Gastroesophageal sphincter (tissue), 4 donors: ENCODE data around the gene MMP24. TPM values are rescaled to one million over a fixed set of nuclear protein-coding genes. Genes with fewer than 3 reads are reported as not detected.

ENCODE experiments used
- ATAC-seq: fragments of 150-250 bp; one replicate; pipeline ENCODE4 v1.9.1; 2016; ENCODE audit warnings: mild to moderate bottlenecking, moderate library complexity
- H3K27ac ChIP-seq, 4 donors: fragments of 200-600 bp; sonication (generic) in 3 of 4; 1 replicate in 3 of 4; 2 replicates in 1 of 4; pipeline ENCODE4 v1.5.1; 2016 to 2019
- H3K27me3 ChIP-seq: fragments of 200-600 bp; sonication (generic); one replicate; pipeline ENCODE4 v1.5.1; 2019
- H3K36me3 ChIP-seq, 2 donors: fragments of 200-600 bp; sonication (generic); one replicate each; pipeline ENCODE4 v1.5.1; 2019; ENCODE audit warnings: control low read depth in 1 of 2
- H3K4me1 ChIP-seq, 3 donors: fragments of 200-600 bp; sonication (generic); 1 replicate in 2 of 3; 2 replicates in 1 of 3; pipeline ENCODE4 v1.5.1; 2016 to 2019; ENCODE audit warnings: control low read depth in 2 of 3
- H3K4me3 ChIP-seq, 2 donors: fragments of 200-600 bp; sonication (generic); one replicate each; pipeline ENCODE4 v1.5.1; 2019; ENCODE audit warnings: mild to moderate bottlenecking in 1 of 2, moderate library complexity in 1 of 2
- H3K9me3 ChIP-seq, 3 donors: fragments of 200-600 bp; sonication (generic); one replicate each; pipeline ENCODE4 v1.5.1; 2017 to 2019; ENCODE audit warnings: control low read depth in 2 of 3
- EP300 ChIP-seq: sonication (generic); formaldehyde crosslinking; IDR thresholded peaks from one replicate; pipeline ENCODE4 v1.6.1; 2017; ENCODE audit warnings: antibody characterized with exemption, mild to moderate bottlenecking
- POLR2A ChIP-seq, 2 donors: fragments of 450-650 bp; IDR thresholded peaks; one replicate each; pipeline ENCODE4 v1.6.1; 2017; ENCODE audit warnings: antibody characterized with exemption in 2 of 2, mild to moderate bottlenecking in 2 of 2, moderate library complexity in 1 of 2
- POLR2AphosphoS5 ChIP-seq: sonication (generic); formaldehyde crosslinking; IDR thresholded peaks from one replicate; pipeline ENCODE4 v1.6.1; 2017; ENCODE audit warnings: antibody characterized with exemption
- WGBS, 2 donors: methylation state at CpG; one replicate each; pipeline ENCODE4 v1.1.5; 2018; ENCODE audit warnings: low coverage in 1 of 2; 5-methylcytosine and 5-hydroxymethylcytosine counted together
- total RNA-seq, 4 donors: library from RNA; depleted of rRNA; stranded (reverse); fragments of >200 nt; gene quantifications; one replicate each; pipeline ENCODE4 v1.1.0, GENCODE V29; 2016
- TF ChIP-seq, protein P1 (sequence below), 4 experiments: fragments of 200-600 bp in 2 of 4; fragments of 450-650 bp in 2 of 4; sonication (generic) in 1 of 4; IDR thresholded peaks; one replicate each; pipeline ENCODE4 v1.5.1; 2017 to 2019; ENCODE audit warnings: antibody characterized with exemption in 4 of 4, mild to moderate bottlenecking in 2 of 4, moderate library complexity in 2 of 4

The MMP24 gene
- total RNA-seq, 4 donors from 2014 or later, result 0.47 to 3.4 (median 1.8) TPM

- TF ChIP-seq POLR2A (IDR thresholded peaks at IDR 0.05) (no peak), POLR2AphosphoS5 (no peak), EP300 (no peak)
- TF ChIP-seq, protein P1, sequence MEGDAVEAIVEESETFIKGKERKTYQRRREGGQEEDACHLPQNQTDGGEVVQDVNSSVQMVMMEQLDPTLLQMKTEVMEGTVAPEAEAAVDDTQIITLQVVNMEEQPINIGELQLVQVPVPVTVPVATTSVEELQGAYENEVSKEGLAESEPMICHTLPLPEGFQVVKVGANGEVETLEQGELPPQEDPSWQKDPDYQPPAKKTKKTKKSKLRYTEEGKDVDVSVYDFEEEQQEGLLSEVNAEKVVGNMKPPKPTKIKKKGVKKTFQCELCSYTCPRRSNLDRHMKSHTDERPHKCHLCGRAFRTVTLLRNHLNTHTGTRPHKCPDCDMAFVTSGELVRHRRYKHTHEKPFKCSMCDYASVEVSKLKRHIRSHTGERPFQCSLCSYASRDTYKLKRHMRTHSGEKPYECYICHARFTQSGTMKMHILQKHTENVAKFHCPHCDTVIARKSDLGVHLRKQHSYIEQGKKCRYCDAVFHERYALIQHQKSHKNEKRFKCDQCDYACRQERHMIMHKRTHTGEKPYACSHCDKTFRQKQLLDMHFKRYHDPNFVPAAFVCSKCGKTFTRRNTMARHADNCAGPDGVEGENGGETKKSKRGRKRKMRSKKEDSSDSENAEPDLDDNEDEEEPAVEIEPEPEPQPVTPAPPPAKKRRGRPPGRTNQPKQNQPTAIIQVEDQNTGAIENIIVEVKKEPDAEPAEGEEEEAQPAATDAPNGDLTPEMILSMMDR (IDR thresholded peaks at IDR 0.05), result no peak
- Histone ChIP-seq H3K27ac (no peak overlapping the region), H3K27me3 (no peaks in the 10 kb centered on the region), H3K36me3 (peaks cover 0 to 5% of the 10 kb centered on the region in 2 donors), H3K4me1 (no peaks in the 10 kb centered on the region), H3K4me3 (no peak overlapping the region), H3K9me3 (no peaks in the 10 kb centered on the region)
- no peak for ATAC-seq
- WGBS, 2 donors, result 50 to 100% methylated on average over 1 to 2 of the region's 2 CpGs
These were observed 16.8 kb downstream of the MMP24 start for GRCh38 chr20:35243317-35243716.

DNA sequence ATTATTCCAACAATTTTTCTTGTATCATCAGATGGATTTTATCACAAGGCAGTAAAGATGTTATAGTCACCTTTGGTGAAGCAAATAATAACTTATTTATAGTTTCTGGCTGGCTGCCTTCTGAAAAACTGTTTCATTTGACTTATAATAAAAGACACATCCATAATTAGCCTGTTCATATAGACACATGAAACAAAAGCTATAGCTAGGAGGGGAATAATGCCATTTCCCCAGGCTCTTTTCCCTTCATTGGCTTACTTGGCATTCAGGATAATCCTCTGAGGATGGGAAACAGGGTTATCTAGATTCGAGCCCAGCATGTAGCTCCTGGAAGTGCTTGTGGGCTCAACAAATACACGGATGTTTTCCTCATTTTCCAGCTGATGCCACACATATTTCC, 17.5 kb downstream of the MMP24 start:
- Histone ChIP-seq H3K36me3 (peaks cover 0 to 8% of the 10 kb centered on the region in 2 donors), H3K4me3 (no peak overlapping the region), H3K9me3 (no peaks in the 10 kb centered on the region), H3K27ac (no peak overlapping the region), H3K4me1 (no peaks in the 10 kb centered on the region), H3K27me3 (no peaks in the 10 kb centered on the region)
- 65% methylated on average over 2 of the region's 2 CpGs; no CpG with 5 or more reads in 1 of the 2 donors for WGBS, 2 donors
- TF ChIP-seq POLR2AphosphoS5 (no peak), EP300 (no peak), POLR2A (IDR thresholded peaks at IDR 0.05) (no peak)
- TF ChIP-seq, protein P1 (IDR thresholded peaks at IDR 0.05), result no peak
- no peak for ATAC-seq

GRCh38 chr20:35246723-35247122, 20.2 kb downstream of the MMP24 start:
- TF ChIP-seq, protein P1 (IDR thresholded peaks at IDR 0.05), result no peak
- TF ChIP-seq POLR2A (IDR thresholded peaks at IDR 0.05) (no peak), EP300 (no peak), POLR2AphosphoS5 (no peak)
- H3K4me3 ChIP-seq, result no peak overlapping the region
- H3K36me3 ChIP-seq, result peaks cover 0 to 13% of the 10 kb centered on the region in 2 donors
- ATAC-seq, result no peak
- H3K4me1 ChIP-seq, result no peaks in the 10 kb centered on the region
- no peaks in the 10 kb centered on the region for H3K27me3 ChIP-seq
- 91 to 97% methylated on average over 5 to 6 of the region's 12 CpGs for WGBS, 2 donors
- H3K9me3 ChIP-seq, result no peaks in the 10 kb centered on the region
- H3K27ac ChIP-seq, result no peak overlapping the region

GRCh38 chr20:35248641-35249475, 22.4 kb downstream of the MMP24 start:
- H3K9me3 ChIP-seq, result no peaks in the 10 kb centered on the region
- TF ChIP-seq, protein P1 (IDR thresholded peaks at IDR 0.05), result no peak
- TF ChIP-seq POLR2A (IDR thresholded peaks at IDR 0.05) (no peak), EP300 (no peak), POLR2AphosphoS5 (no peak)
- no peaks in the 10 kb centered on the region for H3K27me3 ChIP-seq
- no peak overlapping the region for H3K27ac ChIP-seq
- 85 to 96% methylated on average over 1 to 4 of the region's 9 CpGs for WGBS, 2 donors
- H3K4me3 ChIP-seq, result no peak overlapping the region
- H3K36me3 ChIP-seq, result peaks cover 0 to 18% of the 10 kb centered on the region in 2 donors
- no peaks in the 10 kb centered on the region for H3K4me1 ChIP-seq
- no peak for ATAC-seq

GRCh38 chr20:35251613-35251940, 25.1 kb downstream of the MMP24 start:
- WGBS, 2 donors, result 94 to 100% methylated on average over 1 to 2 of the region's 2 CpGs
- Histone ChIP-seq H3K9me3 (no peaks in the 10 kb centered on the region), H3K27ac (no peak overlapping the region), H3K4me1 (no peaks in the 10 kb centered on the region), H3K27me3 (no peaks in the 10 kb centered on the region), H3K36me3 (peaks cover 0 to 34% of the 10 kb centered on the region in 2 donors), H3K4me3 (no peak overlapping the region)
- no peak for ATAC-seq
- TF ChIP-seq EP300 (no peak), POLR2AphosphoS5 (no peak), POLR2A (IDR thresholded peaks at IDR 0.05) (no peak)
- TF ChIP-seq, protein P1 (IDR thresholded peaks at IDR 0.05), result no peak
